Stimulated activated CD4-positive, alpha-beta T cell treated with anti-CD3 and anti-CD28 coated beads, Interleukin-4, amount 100 ng/mL, for 24 hours (primary cell): Measurements from ENCODE around the gene RAD51B.

ENCODE experiments used
- DNase-seq: peaks from one replicate; pipeline ENCODE4 v3.0.0-alpha.2; 2020

Gene RAD51B

GRCh38 chr14:68775614-68776126 lies 956.1 kb downstream of the RAD51B start:
- DNase-seq = no peak

GRCh38 chr14:68777644-68778043 lies 958.1 kb downstream of the RAD51B start:
- no peak for DNase-seq
